CD4-positive, alpha-beta T cell treated with Interleukin-4 for 4 hours (primary cell): Measurements from ENCODE around the gene RALY.
"Not testable (repeated sequence)": the region's sequence is repeated elsewhere in the genome, so short reads cannot be mapped to it uniquely, and the experiment has no call there.

Source experiments
- DNase-seq: peaks from one replicate; pipeline ENCODE4 v3.0.0-alpha.2; 2020

Gene RALY

DNA sequence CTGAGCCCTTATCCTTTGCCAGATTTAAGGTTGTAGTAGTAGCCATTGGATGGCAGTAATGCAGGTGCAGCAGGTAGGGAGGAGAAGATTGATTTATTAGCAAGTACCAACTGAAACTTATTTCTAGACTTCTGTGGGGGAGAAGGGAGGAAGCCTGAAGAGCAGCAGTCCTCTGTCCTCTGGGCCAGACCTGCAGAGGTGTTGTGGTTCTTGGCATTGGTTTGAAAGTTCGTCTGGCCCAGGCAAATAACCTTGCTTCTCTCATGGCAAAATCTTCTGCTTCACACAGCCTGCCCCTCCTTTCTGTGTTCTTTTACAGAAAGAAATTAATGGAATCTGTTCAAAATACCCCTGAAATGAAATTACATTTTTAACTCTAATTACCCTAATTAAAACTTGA is 24.5 kb downstream of the RALY start:
- no peak for DNase-seq

GRCh38 chr20:34022151-34022838 is 28.6 kb downstream of the RALY start:
- peak; percentile 25 for DNase-seq

GRCh38 chr20:34022839-34023234 is 29.1 kb downstream of the RALY start:
- no peak for DNase-seq

- DNase-seq, result no peak
Observed at GRCh38 chr20:34023937-34024722, 30.4 kb downstream of the RALY start.

DNA sequence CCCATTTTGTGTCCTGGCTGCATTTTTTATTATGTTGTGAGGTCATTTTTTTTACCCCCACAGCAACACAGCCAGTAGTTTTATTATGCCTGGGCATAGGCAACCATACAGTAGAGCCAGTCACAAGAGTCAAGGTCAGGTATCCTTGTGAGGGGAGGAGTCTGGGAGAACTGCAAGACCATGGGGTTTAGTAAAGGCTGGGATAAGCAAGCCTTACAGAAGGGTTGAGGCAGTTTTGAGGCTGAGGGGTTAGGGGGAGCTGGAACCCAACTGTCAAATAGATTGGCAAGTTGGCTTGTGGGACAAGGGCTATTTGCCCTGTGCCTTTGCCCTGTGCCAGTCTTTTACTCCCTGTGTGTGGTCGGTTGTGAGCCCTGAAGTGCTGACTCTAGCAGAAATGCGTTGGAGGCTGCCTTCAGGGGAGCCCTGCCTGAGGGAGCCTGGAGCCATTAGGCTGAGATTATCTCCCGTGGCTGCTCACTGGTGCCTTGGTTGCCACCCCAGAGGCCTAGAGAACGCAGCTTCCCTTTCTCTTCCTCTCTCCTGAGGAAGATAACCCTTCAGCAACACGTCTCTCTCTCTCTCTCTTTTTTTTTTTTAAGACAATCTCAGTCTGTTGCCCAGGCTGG is 31.1 kb downstream of the RALY start:
- no peak for DNase-seq

- DNase-seq, result not testable (repeated sequence)
Observed at GRCh38 chr20:34028013-34028412, 34.3 kb downstream of the RALY start.

DNA sequence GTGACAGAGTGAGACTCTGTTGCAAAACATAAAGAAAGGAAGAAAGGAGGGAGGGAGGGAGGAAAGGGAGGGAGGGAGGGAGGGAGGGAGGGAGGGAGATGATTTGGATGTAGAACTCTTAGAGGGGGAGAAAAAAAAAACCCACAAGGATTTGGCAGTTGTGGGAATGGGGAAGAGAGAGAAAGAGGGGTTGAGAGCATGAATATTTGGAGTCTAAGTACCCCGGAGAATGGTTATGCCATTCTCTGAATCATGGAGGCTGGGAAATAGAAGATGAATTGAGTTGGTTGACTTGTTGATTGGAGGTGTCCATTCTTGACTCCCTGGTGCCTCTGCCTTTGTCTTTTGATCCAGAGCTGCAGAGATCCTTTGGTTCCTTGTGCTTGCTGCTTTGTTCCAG is 35.7 kb downstream of the RALY start:
- no peak for DNase-seq

GRCh38 chr20:34030456-34030855 is 36.7 kb downstream of the RALY start:
- no peak for DNase-seq

DNA sequence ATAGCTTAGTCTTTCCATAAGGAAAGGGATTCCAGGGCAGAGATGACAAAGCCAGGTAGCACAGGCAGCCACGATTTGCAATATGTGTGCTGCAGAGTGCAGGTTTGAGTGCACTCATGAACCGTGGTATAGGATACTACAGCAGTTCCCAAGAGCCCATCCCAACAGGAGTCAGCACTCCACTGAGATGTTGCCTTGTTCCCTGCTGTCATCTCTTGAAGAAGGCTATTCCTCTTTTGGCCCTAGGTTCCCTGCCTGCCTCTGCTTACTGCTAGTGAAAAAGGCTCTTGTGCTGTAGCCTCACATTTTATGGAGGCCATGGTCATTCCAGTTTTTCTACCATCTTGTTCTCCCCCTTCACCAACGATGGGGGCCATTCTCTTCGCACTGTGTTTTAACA is 40.2 kb downstream of the RALY start:
- no peak for DNase-seq

DNA sequence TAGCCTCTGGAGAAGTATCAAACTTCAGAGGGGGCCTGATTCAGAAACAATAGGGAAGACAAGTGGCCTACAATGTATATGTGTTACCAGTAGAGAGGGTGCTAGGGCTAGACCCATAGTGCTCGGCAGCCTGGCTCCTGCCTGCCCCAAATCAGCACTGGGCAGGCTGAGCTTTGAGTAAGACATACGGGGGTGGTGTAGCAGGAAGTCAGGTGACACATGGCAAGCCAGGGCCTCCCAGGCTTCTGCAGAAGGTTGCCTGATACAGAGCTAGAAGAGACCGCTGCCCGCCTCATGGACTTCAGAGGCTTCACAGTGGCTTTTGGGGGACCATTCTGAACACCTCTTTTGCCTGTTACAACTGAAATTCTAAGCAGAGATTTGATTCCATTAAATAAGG is 43.4 kb downstream of the RALY start:
- DNase-seq, result peak; percentile 46

DNA sequence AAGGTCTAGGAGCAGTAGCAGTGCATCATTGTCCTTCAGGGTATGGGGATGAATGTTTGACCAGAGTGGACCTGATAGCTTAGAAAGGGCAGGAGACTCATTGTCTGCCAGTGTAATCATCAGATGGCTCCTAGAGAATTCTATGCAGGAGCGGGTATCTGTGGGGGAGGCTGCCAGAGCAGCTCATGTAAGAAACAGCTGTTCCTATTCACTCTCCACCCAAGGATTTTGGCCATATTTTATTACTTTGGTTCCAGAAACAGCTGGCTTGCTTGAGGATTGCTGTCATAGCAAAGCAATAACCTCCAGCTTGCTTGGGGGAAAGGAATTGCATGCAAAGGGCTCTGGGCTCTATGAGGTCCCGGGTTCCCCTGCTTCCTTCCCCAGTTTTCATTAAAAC is 44.1 kb downstream of the RALY start:
- DNase-seq, result no peak

DNA sequence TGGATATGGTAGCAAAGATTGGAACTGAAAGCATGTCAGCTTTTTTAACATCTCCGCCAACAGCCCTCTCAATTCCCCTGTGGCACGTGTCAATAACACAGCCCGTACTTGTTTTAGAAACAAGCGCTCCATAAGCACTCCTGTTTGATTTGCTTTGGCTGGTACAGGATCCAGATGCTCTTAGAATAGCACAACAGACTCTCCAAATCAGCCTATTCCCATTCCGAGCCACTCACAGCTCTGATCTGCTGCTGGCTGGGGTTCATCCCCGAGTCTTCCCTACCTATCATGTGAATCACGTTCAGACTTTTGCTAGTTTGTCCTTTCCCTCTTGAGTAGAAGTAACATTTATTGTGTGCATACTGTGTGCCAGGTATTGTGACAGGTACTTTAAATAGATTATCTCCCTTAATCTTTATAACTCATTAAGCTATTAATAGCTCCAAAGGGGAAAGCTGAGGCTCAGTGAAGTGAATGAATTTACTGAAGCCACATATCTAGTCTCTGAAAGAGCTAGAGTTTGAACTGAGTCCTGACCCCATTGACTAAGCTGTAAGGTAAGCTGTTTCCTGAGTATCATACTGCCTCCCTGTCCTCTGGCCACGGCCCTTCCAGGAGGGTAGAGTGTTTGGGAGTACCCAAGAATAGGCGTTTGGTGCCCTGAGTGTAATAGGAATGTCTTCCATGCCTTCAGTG is 46.7 kb downstream of the RALY start:
- DNase-seq, result no peak

DNA sequence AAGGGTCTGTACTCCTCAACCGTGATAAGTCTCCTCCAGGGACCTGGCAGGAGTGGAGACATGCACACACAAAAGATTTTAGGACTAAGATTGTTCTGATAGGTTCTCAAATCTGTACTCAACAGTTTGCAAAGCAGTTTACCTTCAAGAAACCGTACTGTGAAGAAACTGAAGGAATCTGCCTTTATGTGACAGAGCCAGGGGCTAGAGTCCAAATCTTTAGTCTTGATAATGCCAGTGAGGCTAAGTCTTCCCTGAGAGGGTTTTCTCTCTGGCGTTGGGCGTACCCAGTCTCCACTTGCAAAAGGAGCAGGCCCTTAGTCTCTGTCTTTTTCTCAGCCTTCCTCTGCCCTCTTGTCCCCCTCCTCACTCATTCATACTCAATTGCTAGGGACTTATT is 47.5 kb downstream of the RALY start:
- no peak for DNase-seq

- no peak for DNase-seq
Observed at GRCh38 chr20:34042262-34042661, 48.6 kb downstream of the RALY start.

DNA sequence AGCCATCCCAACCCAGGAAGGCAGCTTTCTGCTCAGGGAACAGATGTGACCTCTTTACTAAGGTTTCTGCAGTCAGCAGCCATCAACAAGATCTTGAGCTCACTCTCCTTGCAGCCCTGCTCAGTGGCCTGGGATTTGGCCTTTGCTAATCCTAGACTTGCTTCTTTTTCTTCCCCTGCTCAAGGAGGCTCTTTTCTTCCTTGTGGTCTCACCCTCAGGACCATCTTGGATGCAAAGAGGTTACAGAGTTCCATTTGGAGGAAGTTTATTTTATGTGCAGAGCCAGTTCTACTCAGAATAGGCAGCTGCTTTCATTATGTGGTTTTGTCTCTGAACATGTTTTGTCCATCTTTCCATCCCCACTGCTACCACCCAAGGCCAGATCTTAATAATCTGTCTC is 49.3 kb downstream of the RALY start:
- no peak for DNase-seq

GRCh38 chr20:34045294-34045693 is 51.6 kb downstream of the RALY start:
- no peak for DNase-seq

DNA sequence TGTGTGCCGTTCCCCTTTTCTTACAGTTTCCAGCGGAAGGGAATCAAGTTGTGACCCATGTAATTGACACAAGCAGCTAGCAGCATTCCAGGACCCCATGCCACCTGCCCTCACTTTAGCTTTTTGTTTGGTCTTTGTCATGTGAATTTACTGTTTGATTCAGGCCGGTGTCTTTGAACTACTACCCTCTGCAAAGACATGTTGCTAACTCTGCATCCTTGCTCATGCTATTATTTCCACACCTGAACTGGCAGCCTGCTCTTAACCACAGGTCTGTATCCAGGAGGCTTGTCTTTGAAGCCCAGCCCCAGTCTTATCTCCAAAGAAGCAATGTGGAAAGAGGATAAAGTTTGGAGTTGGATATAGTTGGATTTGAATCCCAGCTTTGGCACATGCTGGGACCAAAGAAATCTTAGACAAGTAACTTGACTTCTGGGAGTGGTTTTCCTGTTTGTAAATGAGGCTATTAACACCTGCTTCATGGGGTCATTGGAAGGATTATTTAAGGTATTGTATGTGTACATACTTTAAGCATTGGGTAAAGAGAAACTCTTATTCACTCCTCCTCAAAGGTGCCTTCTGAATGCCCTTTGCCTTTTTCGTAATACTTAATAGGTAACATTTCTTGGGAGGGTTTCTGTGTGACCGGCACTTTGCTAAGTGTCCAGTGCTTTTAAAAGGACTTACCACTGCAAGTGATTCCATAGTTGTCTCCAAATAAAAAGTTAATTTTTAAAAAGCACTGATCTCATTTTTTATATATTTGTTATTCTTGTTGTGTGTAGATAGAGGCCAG is 52.4 kb downstream of the RALY start:
- DNase-seq, result no peak

- DNase-seq, result no peak
Observed at GRCh38 chr20:34047010-34047687, 53.4 kb downstream of the RALY start.

GRCh38 chr20:34047917-34048316 is 54.2 kb downstream of the RALY start:
- DNase-seq, result no peak

DNA sequence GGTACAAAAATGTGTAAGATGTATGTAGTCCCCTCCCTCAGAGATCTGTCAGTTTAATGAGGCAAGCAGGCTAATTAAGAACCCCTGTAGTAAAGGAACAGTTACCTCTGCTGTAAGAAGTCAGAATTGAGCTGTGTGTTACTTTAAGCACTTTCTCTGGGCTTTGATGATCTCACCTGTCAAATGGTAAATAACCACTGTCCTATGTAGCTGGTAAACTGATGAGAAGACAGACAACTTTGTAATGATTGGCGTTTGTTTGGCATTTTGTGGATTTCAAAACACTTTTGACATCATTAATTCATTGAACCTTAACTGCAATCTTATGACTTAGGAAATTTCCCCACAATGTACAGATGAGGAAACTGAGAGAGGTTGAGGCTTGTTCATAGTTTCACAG is 55.7 kb downstream of the RALY start:
- DNase-seq, result no peak

- no peak for DNase-seq
Observed at GRCh38 chr20:34049897-34050695, 56.4 kb downstream of the RALY start.
